ENCODE measurements around the gene RBM15B. TPM values are rescaled to one million over a fixed set of nuclear protein-coding genes. Genes with fewer than 3 reads are reported as not detected.
"Not testable (repeated sequence)": the region's sequence is repeated elsewhere in the genome, so short reads cannot be mapped to it uniquely, and the experiment has no call there.

RBM15B gene, protein sequence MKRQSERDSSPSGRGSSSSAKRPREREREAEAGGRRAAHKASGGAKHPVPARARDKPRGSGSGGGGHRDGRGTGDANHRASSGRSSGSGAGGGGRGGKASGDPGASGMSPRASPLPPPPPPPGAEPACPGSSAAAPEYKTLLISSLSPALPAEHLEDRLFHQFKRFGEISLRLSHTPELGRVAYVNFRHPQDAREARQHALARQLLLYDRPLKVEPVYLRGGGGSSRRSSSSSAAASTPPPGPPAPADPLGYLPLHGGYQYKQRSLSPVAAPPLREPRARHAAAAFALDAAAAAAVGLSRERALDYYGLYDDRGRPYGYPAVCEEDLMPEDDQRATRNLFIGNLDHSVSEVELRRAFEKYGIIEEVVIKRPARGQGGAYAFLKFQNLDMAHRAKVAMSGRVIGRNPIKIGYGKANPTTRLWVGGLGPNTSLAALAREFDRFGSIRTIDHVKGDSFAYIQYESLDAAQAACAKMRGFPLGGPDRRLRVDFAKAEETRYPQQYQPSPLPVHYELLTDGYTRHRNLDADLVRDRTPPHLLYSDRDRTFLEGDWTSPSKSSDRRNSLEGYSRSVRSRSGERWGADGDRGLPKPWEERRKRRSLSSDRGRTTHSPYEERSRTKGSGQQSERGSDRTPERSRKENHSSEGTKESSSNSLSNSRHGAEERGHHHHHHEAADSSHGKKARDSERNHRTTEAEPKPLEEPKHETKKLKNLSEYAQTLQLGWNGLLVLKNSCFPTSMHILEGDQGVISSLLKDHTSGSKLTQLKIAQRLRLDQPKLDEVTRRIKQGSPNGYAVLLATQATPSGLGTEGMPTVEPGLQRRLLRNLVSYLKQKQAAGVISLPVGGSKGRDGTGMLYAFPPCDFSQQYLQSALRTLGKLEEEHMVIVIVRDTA
- polyA plus RNA-seq (ENCODE audit: insufficient read length), result 39.2 TPM
- long read RNA-seq, donor 1, full-length matches to known transcripts, result 145 of 145 reads
- long read RNA-seq, donor 1, partial matches to known transcripts, result 0 of 145 reads
- long read RNA-seq, donor 1, other reads (novel, unspliced or antisense), result 0 of 145 reads
- long read RNA-seq, donor 2, full-length matches to known transcripts, result 100 of 100 reads
- long read RNA-seq, donor 2, partial matches to known transcripts, result 0 of 100 reads
- long read RNA-seq, donor 2, other reads (novel, unspliced or antisense), result 0 of 100 reads
- long read RNA-seq, donor 3, full-length matches to known transcripts, result 87 of 87 reads
- long read RNA-seq, donor 3, partial matches to known transcripts, result 0 of 87 reads
- long read RNA-seq, donor 3, other reads (novel, unspliced or antisense), result 0 of 87 reads
- long read RNA-seq, donor 4, full-length matches to known transcripts, result 21 of 21 reads
- long read RNA-seq, donor 4, partial matches to known transcripts, result 0 of 21 reads
- long read RNA-seq, donor 4, other reads (novel, unspliced or antisense), result 0 of 21 reads
- long read RNA-seq, donor 5, full-length matches to known transcripts, result 130 of 130 reads
- long read RNA-seq, donor 5, partial matches to known transcripts, result 0 of 130 reads
- long read RNA-seq, donor 5, other reads (novel, unspliced or antisense), result 0 of 130 reads
- long read RNA-seq, donor 6, full-length matches to known transcripts, result 147 of 152 reads
- long read RNA-seq, donor 6, partial matches to known transcripts, result 5 of 152 reads
- long read RNA-seq, donor 6, other reads (novel, unspliced or antisense), result 0 of 152 reads
- long read RNA-seq, donor 7, full-length matches to known transcripts, result 128 of 134 reads
- long read RNA-seq, donor 7, partial matches to known transcripts, result 6 of 134 reads
- long read RNA-seq, donor 7, other reads (novel, unspliced or antisense), result 0 of 134 reads
- long read RNA-seq, donor 8, full-length matches to known transcripts, result 45 of 45 reads
- long read RNA-seq, donor 8, partial matches to known transcripts, result 0 of 45 reads
- long read RNA-seq, donor 8, other reads (novel, unspliced or antisense), result 0 of 45 reads

DNA sequence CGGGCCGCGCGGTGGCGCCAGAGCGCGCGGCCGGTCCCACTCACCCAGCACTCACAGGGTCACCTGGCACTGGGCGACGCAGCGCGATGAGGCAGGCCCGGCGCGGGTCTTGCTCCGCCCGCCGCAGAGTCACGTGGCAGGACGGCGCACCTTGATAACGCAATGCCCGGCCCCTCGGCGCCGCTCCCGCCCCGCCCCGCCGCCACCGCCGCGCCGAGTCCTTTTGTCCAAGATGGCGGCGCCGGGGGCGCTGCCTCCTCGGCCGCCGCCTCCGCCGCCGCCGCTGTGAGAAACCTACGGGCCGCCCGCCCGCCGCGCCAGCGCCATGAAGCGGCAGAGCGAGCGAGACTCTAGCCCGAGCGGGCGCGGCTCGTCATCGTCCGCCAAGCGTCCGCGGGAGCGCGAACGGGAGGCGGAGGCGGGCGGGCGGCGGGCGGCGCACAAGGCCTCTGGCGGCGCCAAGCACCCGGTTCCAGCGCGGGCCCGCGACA, at the start of gene RBM15B:
Gene RBM15B (plus strand): TSS at position 211 of the 491 bp plus-strand sequence. CDS start 115 bp downstream, at position 326.
- DNase-seq, result peak; percentile 95

DNA sequence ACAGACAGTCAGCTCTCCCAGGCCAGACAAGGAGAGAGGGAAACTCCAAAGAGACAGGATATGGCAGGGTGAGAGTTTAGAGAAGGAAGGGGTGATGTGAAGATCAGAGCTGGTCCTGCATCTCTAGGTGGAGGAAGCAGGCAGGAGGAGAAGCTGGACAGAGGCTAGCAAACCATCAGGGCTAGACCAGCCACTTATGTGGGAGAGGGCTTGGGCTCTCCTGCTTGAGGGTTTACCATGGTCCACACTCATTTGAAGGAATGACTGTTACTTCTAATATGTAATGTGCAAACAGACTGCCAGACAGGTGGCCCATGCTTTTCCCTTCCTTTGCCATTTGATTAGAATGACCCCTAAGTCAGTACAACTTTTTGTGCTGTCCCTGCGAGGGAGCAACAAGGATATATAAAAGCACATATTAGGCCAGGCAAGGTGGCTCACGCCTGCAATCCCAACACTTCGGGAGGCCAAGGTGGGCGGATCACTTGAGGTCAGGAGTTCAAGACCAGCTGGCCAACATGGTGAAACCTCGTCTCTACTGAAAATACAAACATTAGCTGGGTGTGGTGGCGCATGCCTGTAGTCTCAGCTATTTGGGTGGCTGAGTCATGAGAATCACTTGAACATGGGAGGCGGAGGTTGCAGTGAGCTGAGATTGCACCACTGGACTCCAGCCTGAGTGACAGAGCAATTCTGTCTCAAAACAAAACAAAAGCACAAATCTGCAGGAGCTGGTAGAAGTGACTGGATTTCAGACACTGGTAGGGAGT, 47.0 kb upstream of the RBM15B start:
- no peak for DNase-seq

DNA sequence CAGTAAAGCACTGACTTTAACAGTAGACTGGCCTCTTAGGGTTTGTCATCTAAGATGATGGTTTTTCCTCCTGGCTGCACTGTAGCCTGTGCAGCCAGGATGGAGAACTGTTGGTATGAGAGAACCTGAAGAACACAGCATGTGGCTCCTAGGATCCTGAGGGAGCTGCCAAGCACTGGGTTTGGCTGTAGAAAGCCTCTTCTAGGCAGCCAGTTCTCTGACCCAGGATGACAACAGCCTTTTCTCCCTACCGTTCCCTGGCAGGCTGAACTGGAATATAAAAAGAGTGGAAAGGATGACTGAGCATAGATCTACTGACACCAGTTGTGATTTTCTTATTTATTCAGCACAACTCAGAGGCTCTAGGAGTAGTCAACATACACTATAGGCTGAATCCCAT, 40.3 kb upstream of the RBM15B start:
- DNase-seq, result no peak

DNA sequence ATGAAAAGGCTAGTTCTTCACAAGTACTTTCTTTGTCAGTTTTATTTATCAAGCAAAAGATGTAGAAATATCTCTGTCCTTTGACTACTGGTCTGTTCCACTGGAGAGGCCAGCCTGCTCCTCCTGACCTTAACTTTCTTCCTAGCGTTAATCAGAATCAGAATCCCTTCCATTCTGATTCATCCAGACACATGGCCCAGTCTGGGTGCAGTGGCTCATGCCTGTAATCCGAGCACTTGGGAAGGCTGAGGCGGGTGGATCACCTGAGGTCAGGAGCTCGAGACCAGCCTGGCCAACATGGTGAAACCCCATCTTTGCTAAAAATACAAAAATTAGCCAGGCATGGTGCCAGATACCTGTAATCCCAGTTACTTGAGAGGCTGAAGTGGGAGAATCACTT, 38.0 kb upstream of the RBM15B start:
- no peak for DNase-seq

DNA sequence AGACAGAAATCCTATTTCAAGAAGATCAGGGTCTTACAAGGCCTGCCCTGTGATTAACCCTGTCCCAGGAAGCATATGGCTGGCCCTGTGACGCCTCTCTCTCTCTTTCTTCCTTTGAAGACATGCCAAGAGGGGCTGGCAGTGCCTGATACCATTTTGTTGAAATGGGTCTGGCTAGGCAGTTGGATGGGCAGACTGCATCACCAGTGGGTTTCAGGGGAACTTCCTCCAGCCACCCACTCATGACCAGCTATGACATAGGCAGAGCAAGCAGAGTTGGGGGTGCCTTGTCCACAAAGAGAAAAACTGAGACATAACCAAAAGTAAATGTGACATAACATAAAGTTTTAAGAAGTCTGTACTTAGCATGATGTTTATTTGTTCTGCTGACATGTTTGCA, 37.4 kb upstream of the RBM15B start:
- no peak for DNase-seq

DNA sequence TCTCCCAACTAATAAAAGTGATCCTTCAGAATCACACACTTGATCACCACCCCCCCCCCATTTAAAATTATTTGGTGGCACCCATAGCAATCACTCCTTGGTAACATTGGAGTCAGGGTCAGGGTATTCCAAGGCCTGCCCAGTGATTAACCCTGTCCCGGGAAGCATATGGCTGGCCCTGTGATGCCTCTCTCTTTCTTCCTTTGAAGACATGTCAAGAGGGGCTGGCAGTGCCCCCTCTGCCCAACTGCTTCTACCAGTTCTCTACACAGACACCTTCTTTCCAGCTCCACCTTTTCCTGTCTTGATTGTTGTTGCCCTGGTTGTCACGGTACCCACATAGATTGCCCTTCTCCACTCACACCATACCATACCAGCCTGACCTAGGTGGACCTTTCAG, 36.9 kb upstream of the RBM15B start:
- no peak for DNase-seq

DNA sequence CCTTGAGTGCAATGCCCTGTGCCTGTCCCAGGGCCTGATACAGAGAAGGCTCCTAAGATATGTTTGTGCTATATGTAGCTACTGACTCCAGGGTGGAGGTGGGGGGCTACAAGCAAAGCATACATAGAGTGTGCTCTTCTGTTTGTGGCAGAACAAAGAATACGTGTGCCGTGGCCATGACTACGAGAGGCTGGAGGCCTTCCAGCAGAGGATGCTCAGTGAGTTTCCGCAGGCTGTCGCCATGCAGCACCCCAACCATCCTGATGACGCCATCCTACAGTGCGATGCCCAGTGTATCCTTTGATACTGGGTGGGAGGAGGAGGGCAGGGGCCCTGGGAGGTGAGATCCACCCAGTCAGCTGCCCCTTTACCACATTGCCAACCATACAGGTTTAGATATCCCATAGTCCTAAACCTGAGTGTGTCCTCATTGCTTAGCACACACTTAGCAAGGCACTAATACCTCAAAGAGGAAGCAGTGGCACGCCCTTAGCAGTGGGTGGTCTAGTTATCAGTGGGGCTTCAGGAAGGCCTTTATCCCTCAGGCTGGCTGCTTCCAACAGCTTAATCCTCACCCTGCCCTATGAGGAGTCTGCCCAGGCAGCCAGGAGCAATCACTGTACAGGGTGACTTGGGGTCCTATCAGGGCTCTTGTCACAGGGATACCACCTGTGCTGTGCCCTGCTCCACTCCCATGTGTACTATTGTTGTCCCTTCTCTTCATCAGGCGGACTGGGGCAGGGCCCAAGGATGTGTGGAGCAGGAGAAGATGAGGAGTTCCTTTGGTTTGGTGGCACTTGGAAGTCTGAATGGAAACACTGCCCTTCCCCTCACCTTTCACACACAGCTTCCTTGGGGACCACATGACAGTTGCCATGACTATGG, 36.1 kb upstream of the RBM15B start:
- no peak for DNase-seq

DNA sequence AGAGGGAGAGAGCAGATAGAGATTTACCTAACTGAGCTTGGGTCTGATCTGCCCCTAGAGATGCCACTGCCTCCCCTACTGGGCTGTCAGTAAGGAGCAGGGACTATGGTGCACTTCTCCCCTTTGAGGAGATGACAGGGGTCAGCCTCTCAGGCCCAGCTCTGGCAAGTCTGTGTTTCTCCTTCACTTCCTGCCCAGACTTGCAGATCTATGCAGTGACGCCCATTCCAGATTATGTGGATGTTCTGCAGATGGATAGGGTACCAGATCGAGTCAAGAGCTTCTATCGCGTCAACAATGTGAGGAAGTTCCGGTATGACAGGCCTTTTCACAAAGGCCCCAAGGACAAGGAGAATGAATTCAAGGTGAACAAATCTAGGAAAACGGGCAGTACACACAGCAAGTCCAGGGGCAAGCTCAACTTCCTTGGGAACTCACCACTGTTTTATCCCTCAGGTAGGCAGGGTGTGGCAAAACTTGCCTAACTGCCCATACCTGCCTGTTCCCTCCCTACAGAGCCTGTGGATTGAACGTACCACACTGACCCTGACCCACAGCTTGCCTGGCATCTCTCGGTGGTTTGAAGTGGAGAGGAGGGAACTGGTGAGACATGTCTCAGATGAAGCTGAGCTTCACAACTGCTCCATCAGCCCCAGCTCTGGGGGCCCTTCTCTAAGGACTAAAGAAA, 35.0 kb upstream of the RBM15B start:
- DNase-seq, result no peak

DNA sequence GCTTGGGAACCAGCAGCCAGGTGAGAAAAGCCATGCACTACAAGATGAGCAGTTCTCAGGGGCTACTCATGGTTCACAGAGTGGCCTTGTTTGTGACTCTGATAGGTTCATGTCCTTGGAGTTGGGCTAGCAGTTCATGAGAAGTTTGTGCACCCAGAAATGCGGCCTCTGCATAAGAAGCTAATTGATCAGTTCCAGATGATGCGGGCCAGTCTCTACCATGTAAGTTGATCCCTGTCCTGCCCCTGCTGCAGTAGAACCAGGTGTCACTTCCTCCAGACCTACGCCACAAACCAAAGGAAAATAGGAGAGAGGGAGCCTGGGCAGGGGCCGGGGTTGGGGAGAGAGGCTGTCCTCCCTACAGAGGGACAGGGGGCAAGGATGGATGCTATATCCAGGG, 33.2 kb upstream of the RBM15B start:
- no peak for DNase-seq

DNA sequence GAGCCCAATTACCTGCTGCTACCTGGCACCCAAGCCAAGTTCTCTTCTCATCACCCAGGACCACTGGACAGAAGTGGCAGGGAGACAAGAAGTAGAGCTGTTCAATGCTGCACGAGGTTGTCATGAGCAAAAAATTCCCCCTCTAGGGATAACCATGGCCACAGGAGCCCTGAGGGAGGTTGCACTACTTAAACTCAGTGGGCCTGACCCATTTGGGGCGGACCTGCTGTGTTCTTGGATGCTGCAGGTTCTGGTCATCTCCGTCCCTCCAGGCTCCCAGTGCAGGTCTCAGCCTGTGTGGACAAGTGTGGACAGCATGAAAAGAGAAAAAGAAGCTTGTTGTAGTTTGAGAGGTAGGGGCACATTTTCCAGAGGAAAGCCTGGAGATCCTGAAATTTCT, 32.1 kb upstream of the RBM15B start:
- no peak for DNase-seq

DNA sequence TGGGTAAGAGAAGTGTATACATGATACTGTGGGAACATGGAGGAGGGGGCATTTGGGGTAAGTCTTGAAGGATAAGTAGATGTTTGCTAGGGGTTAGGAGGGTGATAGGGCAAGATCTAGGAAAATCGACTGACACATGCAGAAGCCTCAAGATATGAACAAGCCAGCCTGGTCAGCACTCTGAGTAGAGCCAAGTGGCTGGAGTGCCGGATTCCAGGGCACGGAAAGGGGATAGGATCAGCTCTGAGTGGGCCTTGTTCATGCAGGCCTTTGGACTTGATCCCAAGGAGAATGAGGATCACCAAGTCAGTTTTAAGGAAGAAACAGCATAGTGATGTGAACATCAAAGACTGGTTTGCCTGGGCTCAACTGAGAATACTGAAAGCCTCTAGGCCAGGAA, 30.3 kb upstream of the RBM15B start:
- no peak for DNase-seq

DNA sequence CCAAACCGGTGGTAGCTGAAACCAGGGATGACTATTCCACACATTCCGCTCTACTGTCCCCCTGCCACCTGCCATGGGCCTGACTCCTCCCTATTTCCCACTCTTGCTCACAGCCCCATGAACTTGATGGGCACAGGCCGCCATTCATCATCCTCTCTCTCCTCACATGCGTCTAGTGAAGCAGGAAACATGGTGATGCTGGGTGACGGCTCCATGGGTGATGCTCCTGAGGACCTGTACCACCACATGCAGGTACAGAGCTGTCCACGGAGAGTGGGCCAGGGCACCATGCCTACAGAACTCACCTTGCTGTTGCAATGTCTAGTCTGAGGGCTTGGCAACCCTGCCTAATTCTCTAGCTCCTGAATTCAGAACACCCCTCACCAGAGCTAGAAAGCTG, 29.3 kb upstream of the RBM15B start:
- DNase-seq, result no peak

DNA sequence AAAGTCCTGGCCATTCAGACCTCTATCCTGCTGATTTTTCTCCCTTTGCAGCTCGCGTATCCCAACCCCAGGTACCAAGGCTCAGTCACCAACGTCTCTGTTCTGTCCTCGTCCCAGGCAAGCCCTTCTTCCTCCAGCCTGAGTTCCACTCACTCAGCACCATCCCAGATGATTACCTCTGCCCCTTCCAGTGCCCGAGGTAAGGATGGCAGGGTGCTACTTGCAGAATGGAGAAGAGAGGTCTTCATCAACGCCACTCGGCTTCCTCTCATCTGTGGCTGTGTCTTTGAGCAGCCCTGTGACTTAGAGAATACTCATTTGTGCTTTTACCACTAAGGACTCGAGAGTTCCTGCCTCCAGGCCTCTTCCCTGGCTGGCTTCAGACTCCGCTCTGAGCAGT, 28.6 kb upstream of the RBM15B start:
- DNase-seq, result no peak

DNA sequence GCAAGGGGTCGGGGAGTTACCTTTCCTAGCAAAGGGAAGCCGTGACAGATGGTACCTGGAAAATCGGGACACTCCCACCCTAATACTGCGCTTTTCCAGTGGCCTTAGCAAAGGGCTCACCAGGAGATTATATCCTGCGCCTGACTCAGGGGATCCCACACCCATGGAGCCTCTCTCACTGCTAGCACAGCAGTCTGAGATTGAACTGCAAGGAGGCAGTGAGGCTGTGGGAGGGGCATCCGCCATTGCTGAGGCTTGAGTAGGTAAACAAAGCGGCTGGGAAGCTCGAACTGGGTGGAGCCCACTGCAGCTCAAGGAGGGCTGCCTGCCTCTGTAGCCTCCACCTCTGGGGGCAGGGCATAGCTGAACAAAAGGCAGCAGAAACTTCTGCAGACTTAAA, 22.8 kb upstream of the RBM15B start:
- not testable (repeated sequence) for DNase-seq

DNA sequence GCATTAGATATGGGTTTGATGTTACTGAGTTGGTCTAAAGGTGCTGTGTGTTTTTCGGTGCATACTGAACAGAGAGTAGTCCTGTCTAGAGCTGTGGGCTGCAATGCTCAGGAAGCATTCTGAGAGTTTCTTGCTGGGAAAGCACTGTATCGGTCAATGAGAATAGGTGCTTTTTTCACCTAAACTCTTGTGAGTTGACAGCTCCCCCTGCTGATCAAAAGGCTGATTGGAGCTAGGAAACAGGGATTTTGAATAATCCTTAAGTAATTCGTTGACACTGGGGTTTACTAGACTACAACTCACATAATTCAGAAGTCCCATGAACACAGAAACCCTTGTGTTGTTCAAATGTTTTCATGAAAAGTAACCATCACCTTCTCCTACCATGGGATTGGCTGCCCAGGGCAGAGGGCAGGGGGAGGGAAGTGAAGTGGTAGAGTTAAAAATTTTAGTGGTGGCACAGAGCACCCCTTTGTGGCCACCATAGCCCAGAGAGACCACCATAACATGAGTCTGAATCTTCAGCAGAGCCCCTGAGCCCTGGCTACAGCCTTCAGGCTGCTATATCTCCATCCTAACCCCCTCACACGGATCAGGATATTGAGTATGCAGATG, 19.0 kb upstream of the RBM15B start:
- DNase-seq, result peak; percentile 79

DNA sequence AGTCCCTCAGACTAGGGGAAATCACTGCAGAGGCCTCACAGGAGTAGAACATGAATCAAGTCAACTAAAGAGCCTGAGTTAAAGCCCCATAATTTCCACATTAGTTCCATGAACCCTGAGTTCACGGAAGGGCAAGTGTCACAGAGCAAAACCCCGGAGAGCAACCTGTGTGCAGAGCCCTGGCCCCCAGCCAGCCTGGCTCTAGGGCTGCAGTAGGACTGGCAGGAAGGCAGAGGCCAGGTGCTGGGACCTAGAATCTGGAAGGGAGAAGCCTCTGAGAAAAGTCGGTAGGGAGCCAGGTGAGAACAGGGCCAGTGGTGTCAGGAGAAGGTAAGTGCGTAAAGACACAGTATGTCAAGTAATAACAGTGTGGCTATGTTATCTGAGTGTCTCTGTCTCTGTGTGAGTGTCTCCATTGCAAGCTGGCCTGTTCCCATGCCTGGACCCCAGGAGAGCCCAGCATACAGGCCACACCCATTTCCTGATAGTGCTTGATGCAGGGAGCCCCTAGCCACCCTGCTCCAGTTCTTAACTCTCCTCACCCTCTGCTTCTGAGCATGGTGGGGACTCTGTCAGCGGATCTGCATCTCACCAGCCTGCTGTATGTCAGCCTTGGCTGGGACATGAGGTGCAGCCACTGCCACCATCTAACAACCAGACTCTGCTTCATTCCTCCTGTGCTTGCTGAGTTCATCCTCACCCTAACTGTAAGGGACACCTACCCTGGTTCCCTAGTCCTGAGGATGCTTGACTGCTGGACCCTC, 17.2 kb upstream of the RBM15B start:
- no peak for DNase-seq

DNA sequence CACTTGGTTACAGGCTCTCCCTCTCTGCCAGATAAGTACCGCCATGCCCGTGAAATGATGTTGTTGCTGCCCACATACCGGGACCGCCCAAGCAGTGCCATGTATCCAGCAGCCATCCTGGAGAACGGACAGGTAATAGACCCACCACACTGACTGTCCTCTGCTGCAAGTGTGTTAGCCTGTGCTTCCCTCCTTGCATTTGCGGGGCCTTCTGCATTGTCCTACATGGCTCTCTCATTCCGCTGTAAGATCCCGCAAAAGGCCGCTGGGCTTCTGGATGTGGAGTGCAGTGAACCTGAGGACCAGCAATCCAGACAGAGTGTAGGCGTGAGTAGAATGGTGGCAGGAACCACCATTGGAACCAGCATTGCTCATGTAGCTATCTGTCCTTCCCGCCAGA, 16.6 kb upstream of the RBM15B start:
- DNase-seq, result no peak
